GM12892 (cell line): ENCODE measurements around the gene R3HDM4.

Source experiments
- POLR2A ChIP-seq: IDR thresholded peaks from 2 replicates; pipeline ENCODE4 v1.6.1; 2011; ENCODE audit warnings: low read depth, low read length, control low read depth
- POLR2AphosphoS5 ChIP-seq: IDR thresholded peaks from 2 replicates; pipeline ENCODE4 v1.6.1; 2011; ENCODE audit warnings: low read depth, low read length, control low read depth
- TAF1 ChIP-seq: IDR thresholded peaks from 2 replicates; pipeline ENCODE4 v1.6.1; 2011; ENCODE audit warnings: low read depth, mild to moderate bottlenecking, control low read depth, low read length, borderline replicate concordance

- TF ChIP-seq POLR2AphosphoS5 (no peak), TAF1 (no peak), POLR2A (no peak)
Observed at GRCh38 chr19:897442-898039, 15.5 kb downstream of the R3HDM4 start.
